Endodermal cell (in vitro differentiated cells): ENCODE measurements around the gene PDXP. TPM values are rescaled to one million over a fixed set of nuclear protein-coding genes. Genes with fewer than 3 reads are reported as not detected.
A peak's percentile ranks its signal among the peaks of the same experiment; 100 is the strongest.
"Not testable (repeated sequence)": the region's sequence is repeated elsewhere in the genome, so short reads cannot be mapped to it uniquely, and the experiment has no call there.

Experiments
- DNase-seq: peaks from one replicate; pipeline ENCODE4 v3.0.0-alpha.2; 2017
- H3K27ac ChIP-seq: 2 replicates; pipeline ENCODE4 v1.5.1; 2013; ENCODE audit warnings: mild to moderate bottlenecking, low read depth, low read length, moderate library complexity
- H3K27me3 ChIP-seq: 2 replicates; pipeline ENCODE4 v1.6.1; 2013; ENCODE audit warnings: mild to moderate bottlenecking, low read length, moderate library complexity; ENCODE audit not compliant: insufficient read depth, control insufficient read depth, poor library complexity, severe bottlenecking
- H3K36me3 ChIP-seq: 2 replicates; pipeline ENCODE4 v1.7.0; 2013; ENCODE audit warnings: mild to moderate bottlenecking, low read length, moderate library complexity; ENCODE audit not compliant: control insufficient read depth, insufficient read depth
- H3K4me1 ChIP-seq: one replicate; pipeline ENCODE4 v1.7.0; 2013; ENCODE audit warnings: low read length; ENCODE audit not compliant: control insufficient read depth, insufficient read depth
- H3K4me3 ChIP-seq: 2 replicates; pipeline ENCODE4 v1.5.1; 2013; ENCODE audit warnings: mild to moderate bottlenecking, low read length, moderate library complexity
- H3K9ac ChIP-seq: 2 replicates; pipeline ENCODE4 v1.6.1; 2013; ENCODE audit warnings: mild to moderate bottlenecking, low read length, moderate library complexity; ENCODE audit not compliant: poor library complexity, severe bottlenecking; ENCODE audit errors: extremely low read depth
- H3K9me3 ChIP-seq: 2 replicates; pipeline ENCODE4 v1.6.1; 2013; ENCODE audit warnings: mild to moderate bottlenecking, low read length, moderate library complexity; ENCODE audit not compliant: control insufficient read depth
- H3K27ac Mint-ChIP-seq: 2 replicates; pipeline ENCODE4 v1.8.0; 2020; ENCODE audit warnings: mixed read lengths
- H3K27me3 Mint-ChIP-seq: 2 replicates; pipeline ENCODE4 v1.8.0; 2021; ENCODE audit warnings: mild to moderate bottlenecking, mixed read lengths; ENCODE audit not compliant: insufficient read depth
- H3K36me3 Mint-ChIP-seq: 2 replicates; pipeline ENCODE4 v1.8.0; 2020; ENCODE audit warnings: low read depth, mixed read lengths
- H3K4me1 Mint-ChIP-seq: 2 replicates; pipeline ENCODE4 v1.8.0; 2020; ENCODE audit warnings: mixed read lengths
- H3K4me3 Mint-ChIP-seq: 2 replicates; pipeline ENCODE4 v1.8.0; 2020; ENCODE audit warnings: mild to moderate bottlenecking, moderate library complexity, mixed read lengths
- H3K9me3 Mint-ChIP-seq: 2 replicates; pipeline ENCODE4 v1.8.0; 2020; ENCODE audit warnings: mild to moderate bottlenecking, mixed read lengths
- CTCF ChIP-seq: fragments of 200-600 bp; sonication (generic); conservative IDR thresholded peaks from 2 replicates; pipeline ENCODE4 v1.5.0; 2021; ENCODE audit warnings: antibody characterized with exemption, mild to moderate bottlenecking
- WGBS, 2 experiments: methylation state at CpG; one replicate each; pipeline versions ENCODE4 v1.1.5 to v1.1.7; 2013; ENCODE audit warnings: missing lambda C conversion rate in 2 of 2, mixed read lengths in 1 of 2; ENCODE audit not compliant: insufficient coverage in 1 of 2, insufficient read length in 1 of 2; 5-methylcytosine and 5-hydroxymethylcytosine counted together
- total RNA-seq, 2 donors: library from RNA; stranded (reverse); fragmentation: NEBNext Ultra II Directional in 1 of 2; extraction: Animal tissue kit (Norgen Biotek cat#: 25700) in 1 of 2; gene quantifications; 2 replicates in 1 of 2; 3 replicates in 1 of 2; pipeline ENCODE4 v1.2.1, GENCODE V29; 2021

The PDXP gene
- total RNA-seq, 2 donors from 2014 or later: 23.5 to 29.3 TPM

- H3K36me3 ChIP-seq: peaks cover 20% of the 10 kb centered on the region
- no peaks in the 10 kb centered on the region for H3K9me3 ChIP-seq
- no peak overlapping the region for H3K9ac ChIP-seq
- Mint-ChIP-seq H3K36me3 (peaks cover 40% of the 10 kb centered on the region), H3K4me3 (no peak overlapping the region), H3K4me1 (peaks cover 5% of the 10 kb centered on the region), H3K27ac (no peak overlapping the region), H3K9me3 (no peaks in the 10 kb centered on the region), H3K27me3 (no peaks in the 10 kb centered on the region)
- no peak overlapping the region for H3K27ac ChIP-seq
- TF ChIP-seq CTCF: no peak
- no peak overlapping the region for H3K4me3 ChIP-seq
- 93 to 94% methylated on average over 3 to 7 of the region's 7 CpGs for WGBS, 2 experiments
- H3K4me1 ChIP-seq: no peaks in the 10 kb centered on the region
- no peaks in the 10 kb centered on the region for H3K27me3 ChIP-seq
- no peak for DNase-seq
These were observed 31.9 kb downstream of the PDXP start for GRCh38 chr22:37690407-37690806.

GRCh38 chr22:37690901-37691504, 32.5 kb downstream of the PDXP start:
- Histone ChIP-seq H3K9me3 (no peaks in the 10 kb centered on the region), H3K27me3 (no peaks in the 10 kb centered on the region), H3K4me3 (no peak overlapping the region), H3K27ac (no peak overlapping the region), H3K4me1 (no peaks in the 10 kb centered on the region), H3K36me3 (peaks cover 20% of the 10 kb centered on the region), H3K9ac (no peak overlapping the region)
- DNase-seq: no peak
- Mint-ChIP-seq H3K36me3 (peaks cover 41% of the 10 kb centered on the region), H3K27me3 (no peaks in the 10 kb centered on the region), H3K9me3 (no peaks in the 10 kb centered on the region), H3K4me1 (peaks cover 6% of the 10 kb centered on the region), H3K27ac (no peak overlapping the region), H3K4me3 (no peak overlapping the region)
- no peak for TF ChIP-seq CTCF
- WGBS, 2 experiments: 95 to 96% methylated on average over 4 to 18 of the region's 18 CpGs

- Mint-ChIP-seq H3K4me1 (peaks cover 6% of the 10 kb centered on the region), H3K4me3 (no peak overlapping the region), H3K9me3 (no peaks in the 10 kb centered on the region), H3K36me3 (peaks cover 40% of the 10 kb centered on the region), H3K27me3 (no peaks in the 10 kb centered on the region), H3K27ac (no peak overlapping the region)
- Histone ChIP-seq H3K36me3 (peaks cover 20% of the 10 kb centered on the region), H3K9me3 (no peaks in the 10 kb centered on the region), H3K27ac (no peak overlapping the region), H3K27me3 (no peaks in the 10 kb centered on the region), H3K9ac (no peak overlapping the region), H3K4me1 (no peaks in the 10 kb centered on the region), H3K4me3 (no peak overlapping the region)
- no peak for TF ChIP-seq CTCF
- DNase-seq: no peak
- 95 to 96% methylated on average over 10 to 15 of the region's 15 CpGs for WGBS, 2 experiments
These were observed 34.2 kb downstream of the PDXP start for GRCh38 chr22:37692627-37693285.

GRCh38 chr22:37694131-37694530, 35.6 kb downstream of the PDXP start:
- H3K4me3 Mint-ChIP-seq, H3K27ac ChIP-seq, H3K27ac Mint-ChIP-seq, H3K9ac ChIP-seq, H3K4me1 ChIP-seq, H3K27me3 ChIP-seq, DNase-seq, H3K9me3 ChIP-seq, H3K4me3 ChIP-seq, H3K27me3 Mint-ChIP-seq, H3K4me1 Mint-ChIP-seq, H3K9me3 Mint-ChIP-seq: not testable (repeated sequence)
- 93 to 98% methylated on average over 6 to 7 of the region's 7 CpGs for WGBS, 2 experiments
- H3K36me3 Mint-ChIP-seq: peaks cover 34% of the 10 kb centered on the region
- H3K36me3 ChIP-seq: peaks cover 15% of the 10 kb centered on the region

- not testable (repeated sequence) for H3K9me3 Mint-ChIP-seq, H3K4me1 Mint-ChIP-seq, H3K9me3 ChIP-seq, H3K27me3 Mint-ChIP-seq, H3K9ac ChIP-seq, DNase-seq, H3K27me3 ChIP-seq, H3K4me1 ChIP-seq
- Mint-ChIP-seq H3K36me3 (peaks cover 35% of the 10 kb centered on the region), H3K27ac (peak overlapping the region; percentile 69), H3K4me3 (peak overlapping the region; percentile 85)
- H3K36me3 ChIP-seq: peaks cover 25% of the 10 kb centered on the region
- H3K4me3 ChIP-seq: peak overlapping the region; percentile 39
- 47 to 50% methylated on average over 10 to 12 of the region's 13 CpGs for WGBS, 2 experiments
- H3K27ac ChIP-seq: peak overlapping the region; percentile 19
These were observed 37.7 kb downstream of the PDXP start for GRCh38 chr22:37696260-37696656.
